ENCODE results near the gene SPNS3.

Gene SPNS3

DNA sequence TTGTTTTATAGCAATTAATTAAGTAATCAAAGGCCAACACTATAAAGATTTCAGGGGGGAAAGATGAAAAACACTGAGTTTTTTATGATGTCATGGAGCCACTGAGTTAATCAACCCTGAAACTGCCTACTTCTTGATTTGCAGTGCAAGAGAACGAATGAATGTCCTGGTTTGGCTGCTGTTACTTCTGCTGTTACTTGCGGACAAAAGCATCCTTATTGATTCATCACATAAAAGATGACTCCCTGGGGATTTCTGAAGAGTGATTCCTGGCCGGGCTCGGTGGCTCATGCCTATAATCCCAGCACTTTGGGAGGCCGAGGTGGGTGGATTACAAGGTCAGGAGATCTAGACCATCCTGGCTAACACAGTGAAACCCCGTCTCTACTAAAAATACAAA is 10.9 kb upstream of the SPNS3 start:
- no peak for DNase-seq (ENCODE audit: extremely low spot score)
- TF ChIP-seq, protein P1, sequence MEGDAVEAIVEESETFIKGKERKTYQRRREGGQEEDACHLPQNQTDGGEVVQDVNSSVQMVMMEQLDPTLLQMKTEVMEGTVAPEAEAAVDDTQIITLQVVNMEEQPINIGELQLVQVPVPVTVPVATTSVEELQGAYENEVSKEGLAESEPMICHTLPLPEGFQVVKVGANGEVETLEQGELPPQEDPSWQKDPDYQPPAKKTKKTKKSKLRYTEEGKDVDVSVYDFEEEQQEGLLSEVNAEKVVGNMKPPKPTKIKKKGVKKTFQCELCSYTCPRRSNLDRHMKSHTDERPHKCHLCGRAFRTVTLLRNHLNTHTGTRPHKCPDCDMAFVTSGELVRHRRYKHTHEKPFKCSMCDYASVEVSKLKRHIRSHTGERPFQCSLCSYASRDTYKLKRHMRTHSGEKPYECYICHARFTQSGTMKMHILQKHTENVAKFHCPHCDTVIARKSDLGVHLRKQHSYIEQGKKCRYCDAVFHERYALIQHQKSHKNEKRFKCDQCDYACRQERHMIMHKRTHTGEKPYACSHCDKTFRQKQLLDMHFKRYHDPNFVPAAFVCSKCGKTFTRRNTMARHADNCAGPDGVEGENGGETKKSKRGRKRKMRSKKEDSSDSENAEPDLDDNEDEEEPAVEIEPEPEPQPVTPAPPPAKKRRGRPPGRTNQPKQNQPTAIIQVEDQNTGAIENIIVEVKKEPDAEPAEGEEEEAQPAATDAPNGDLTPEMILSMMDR (IDR thresholded peaks at IDR 0.05; ENCODE audit: control extremely low read depth, extremely low read depth, low read depth, missing control alignments), result no peak
- CTCF ChIA-PET, result interaction anchor here (1.5 to 14.1 kb wide), 2 partner anchors 10 to 207 kb away, joined by 4 to 248 read pairs; no protein-coding TSS in a partner anchor
- POLR2A ChIA-PET, result no interaction called here

DNA sequence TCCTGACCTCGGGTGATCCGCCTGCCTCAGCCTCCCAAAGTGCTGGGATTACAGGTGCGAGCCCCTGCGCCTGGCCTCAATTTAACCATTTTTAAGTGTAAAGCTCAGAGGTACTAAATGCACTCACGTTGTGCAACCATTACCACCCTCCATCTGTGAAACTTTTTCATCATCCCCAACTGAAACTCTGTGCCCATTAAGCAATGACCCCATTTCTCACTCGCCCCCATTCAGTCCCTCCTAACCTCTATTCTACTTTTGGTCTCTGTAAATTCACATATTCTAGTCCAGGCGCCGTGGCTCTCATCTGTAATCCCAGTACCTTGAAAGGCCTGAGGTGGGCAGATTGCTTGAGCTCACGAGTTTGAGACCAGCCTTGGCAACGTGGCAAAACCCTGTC is 8.3 kb upstream of the SPNS3 start:
- DNase-seq (ENCODE audit: extremely low spot score), result no peak
- ChIA-PET POLR2A (no interaction called here), CTCF (no interaction called here)
- TF ChIP-seq, protein P1 (IDR thresholded peaks at IDR 0.05; ENCODE audit: control extremely low read depth, extremely low read depth, low read depth, missing control alignments), result no peak

DNA sequence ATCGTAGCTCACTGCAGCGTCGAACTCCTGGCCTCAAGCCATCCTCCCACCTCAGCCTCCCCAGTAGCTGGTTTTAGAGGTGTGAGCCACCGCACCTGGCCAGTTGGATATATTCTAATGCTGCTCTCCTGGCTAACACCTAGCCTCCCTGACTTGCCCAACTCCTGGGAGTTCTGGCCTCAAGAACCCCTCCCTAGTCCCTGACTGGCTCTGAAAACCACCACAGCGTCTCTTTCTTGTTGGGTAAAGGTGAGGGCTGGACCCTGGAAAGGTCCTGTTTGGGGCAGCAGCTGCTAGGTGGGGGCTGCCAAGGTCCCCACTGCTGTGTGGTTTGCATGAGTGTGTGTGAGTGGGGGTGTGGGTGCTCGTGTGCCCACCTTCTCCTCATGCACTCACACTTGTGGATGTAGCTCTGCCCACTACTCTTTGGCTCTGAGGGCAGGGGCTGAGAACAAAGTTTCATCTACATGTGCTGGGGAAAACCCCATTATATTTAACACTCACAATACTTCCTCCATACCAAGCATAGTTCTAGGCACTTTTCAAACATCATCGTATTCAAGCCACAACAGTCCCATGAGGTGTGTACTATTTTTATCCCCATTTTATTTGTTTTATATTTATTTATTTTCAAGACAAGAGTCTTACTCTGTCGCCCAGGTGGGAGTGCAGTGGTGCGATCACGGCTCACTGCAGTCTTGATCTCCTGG is 7.1 kb upstream of the SPNS3 start:
- TF ChIP-seq, protein P1 (IDR thresholded peaks at IDR 0.05; ENCODE audit: control extremely low read depth, extremely low read depth, low read depth, missing control alignments), result no peak
- POLR2A ChIA-PET, result interaction anchor here (0.7 kb wide), 1 partner anchor 44 kb away, joined by 3 read pairs; no protein-coding TSS in a partner anchor
- DNase-seq (ENCODE audit: extremely low spot score), result no peak
- CTCF ChIA-PET, result no interaction called here

DNA sequence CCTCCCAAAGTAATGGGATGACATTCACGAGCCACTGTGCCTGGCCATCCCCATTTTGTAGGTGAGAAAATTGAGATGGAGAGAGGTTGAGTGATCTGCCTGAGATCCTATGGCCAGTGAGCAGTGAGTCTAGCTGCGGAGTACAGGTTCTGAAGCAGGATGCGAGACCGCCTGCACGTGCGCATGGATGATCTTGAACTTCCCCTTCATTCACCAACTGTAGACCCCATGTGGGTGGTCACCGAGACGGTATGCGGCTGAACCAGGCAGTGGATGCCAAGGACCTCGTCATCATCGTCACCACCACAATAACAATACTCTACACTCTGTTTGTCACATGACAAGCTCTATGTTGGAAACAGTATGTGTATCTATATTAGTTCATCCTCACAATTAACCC is 6.2 kb upstream of the SPNS3 start:
- DNase-seq (ENCODE audit: extremely low spot score), result no peak
- TF ChIP-seq, protein P1 (IDR thresholded peaks at IDR 0.05; ENCODE audit: control extremely low read depth, extremely low read depth, low read depth, missing control alignments), result no peak
- ChIA-PET POLR2A (no interaction called here), CTCF (no interaction called here)

DNA sequence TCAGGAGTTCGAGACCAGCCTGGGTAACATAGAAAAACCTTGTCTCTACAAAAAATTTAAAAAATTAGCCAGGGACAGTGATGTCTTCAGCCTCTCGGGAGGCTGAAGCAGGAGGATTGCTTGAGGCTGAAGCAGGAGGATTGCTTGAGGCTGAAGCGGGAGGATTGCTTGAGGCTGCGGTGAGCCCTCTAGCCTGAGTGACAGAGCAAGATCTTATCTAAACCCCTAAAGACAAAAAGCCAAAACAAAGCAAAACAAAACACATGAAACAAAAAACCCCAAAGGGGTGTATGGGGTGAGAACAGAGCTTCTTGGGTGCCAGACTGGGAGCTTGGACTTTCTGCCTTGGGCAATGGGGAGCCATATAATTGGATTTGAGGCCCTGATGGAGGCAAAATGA is 2.6 kb downstream of the SPNS3 start:
- TF ChIP-seq, protein P1 (IDR thresholded peaks at IDR 0.05; ENCODE audit: control extremely low read depth, extremely low read depth, low read depth, missing control alignments), result no peak
- POLR2A ChIA-PET, result no interaction called here
- no peak for DNase-seq (ENCODE audit: extremely low spot score)
- CTCF ChIA-PET, result interaction anchor here (1.0 to 3.6 kb wide), 3 partner anchors 16 to 236 kb away, joined by 4 to 16 read pairs (median 4); no protein-coding TSS in a partner anchor

DNA sequence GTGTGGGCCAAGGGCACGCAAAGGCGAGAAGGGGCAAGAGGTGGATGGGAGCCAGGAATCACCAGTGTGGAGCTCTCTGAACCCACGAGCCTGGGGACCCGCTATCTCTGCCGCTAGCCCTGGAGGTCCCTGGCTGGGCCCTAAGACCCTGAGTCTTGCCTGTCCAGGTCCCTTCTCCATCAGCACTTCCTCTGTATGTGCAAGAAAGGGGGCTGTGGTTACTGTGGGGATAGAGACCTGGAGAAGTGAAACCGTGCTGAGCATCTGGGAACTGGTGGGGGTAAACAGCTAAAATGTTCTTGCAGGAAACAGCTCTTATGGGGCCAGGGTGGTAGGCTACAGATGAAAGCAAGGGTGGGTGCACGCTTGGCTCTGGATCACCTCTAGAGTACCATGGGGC is 3.1 kb downstream of the SPNS3 start:
- TF ChIP-seq, protein P1 (IDR thresholded peaks at IDR 0.05; ENCODE audit: control extremely low read depth, extremely low read depth, low read depth, missing control alignments), result no peak
- DNase-seq (ENCODE audit: extremely low spot score), result no peak
- CTCF ChIA-PET, result interaction anchor here (1.0 to 3.6 kb wide), 3 partner anchors 16 to 237 kb away, joined by 4 to 16 read pairs (median 4); no protein-coding TSS in a partner anchor
- POLR2A ChIA-PET, result no interaction called here
